CD4-positive, alpha-beta T cell treated with Interleukin-15 for 4 hours (primary cell): Measurements from ENCODE around the gene TNNI3K.

Source experiments
- DNase-seq: peaks from one replicate; pipeline ENCODE4 v3.0.0-alpha.2; 2020; ENCODE audit warnings: low spot score

Gene TNNI3K

GRCh38 chr1:74316302-74316701, 81.1 kb downstream of the TNNI3K start:
- DNase-seq: no peak

- no peak for DNase-seq
Measured at GRCh38 chr1:74317663-74318062, 82.5 kb downstream of the TNNI3K start.

GRCh38 chr1:74323937-74324473, 88.8 kb downstream of the TNNI3K start:
- DNase-seq: no peak

- DNase-seq: no peak
Measured at GRCh38 chr1:74324684-74325448, 89.7 kb downstream of the TNNI3K start.

GRCh38 chr1:74328851-74329250, 93.7 kb downstream of the TNNI3K start:
- no peak for DNase-seq

GRCh38 chr1:74333244-74333643, 98.1 kb downstream of the TNNI3K start:
- DNase-seq: no peak

- no peak for DNase-seq
Measured at GRCh38 chr1:74334147-74334546, 99.0 kb downstream of the TNNI3K start.

GRCh38 chr1:74340656-74341055, 105.5 kb downstream of the TNNI3K start:
- DNase-seq: no peak

- DNase-seq: no peak
Measured at GRCh38 chr1:74341702-74342339, 106.6 kb downstream of the TNNI3K start.

- DNase-seq: no peak
Measured at GRCh38 chr1:74343216-74343615, 108.0 kb downstream of the TNNI3K start.

- no peak for DNase-seq
Measured at GRCh38 chr1:74344387-74344786, 109.2 kb downstream of the TNNI3K start.

GRCh38 chr1:74356493-74356892, 121.3 kb downstream of the TNNI3K start:
- no peak for DNase-seq

GRCh38 chr1:74357150-74357549, 122.0 kb downstream of the TNNI3K start:
- no peak for DNase-seq

- DNase-seq: no peak
Measured at GRCh38 chr1:74357756-74358155, 122.6 kb downstream of the TNNI3K start.

- DNase-seq: no peak
Measured at GRCh38 chr1:74362691-74363090, 127.5 kb downstream of the TNNI3K start.

GRCh38 chr1:74363220-74363619, 128.0 kb downstream of the TNNI3K start:
- DNase-seq: no peak

GRCh38 chr1:74367175-74367813, 132.1 kb downstream of the TNNI3K start:
- DNase-seq: no peak

- DNase-seq: no peak
Measured at GRCh38 chr1:74368335-74368734, 133.1 kb downstream of the TNNI3K start.

GRCh38 chr1:74375376-74375775, 140.2 kb downstream of the TNNI3K start:
- DNase-seq: no peak

- DNase-seq: no peak
Measured at GRCh38 chr1:74380252-74380651, 145.1 kb downstream of the TNNI3K start.

GRCh38 chr1:74388855-74389254, 153.7 kb downstream of the TNNI3K start:
- no peak for DNase-seq

GRCh38 chr1:74392186-74392585, 157.0 kb downstream of the TNNI3K start:
- no peak for DNase-seq

GRCh38 chr1:74392840-74393239, 157.7 kb downstream of the TNNI3K start:
- no peak for DNase-seq
